ENCODE data around the gene HNRNPA2B1. TPM values are rescaled to one million over a fixed set of nuclear protein-coding genes. Genes with fewer than 3 reads are reported as not detected.

HNRNPA2B1 gene
- total RNA-seq, 1 experiment from 2014 or later = 1,137 TPM

DNA sequence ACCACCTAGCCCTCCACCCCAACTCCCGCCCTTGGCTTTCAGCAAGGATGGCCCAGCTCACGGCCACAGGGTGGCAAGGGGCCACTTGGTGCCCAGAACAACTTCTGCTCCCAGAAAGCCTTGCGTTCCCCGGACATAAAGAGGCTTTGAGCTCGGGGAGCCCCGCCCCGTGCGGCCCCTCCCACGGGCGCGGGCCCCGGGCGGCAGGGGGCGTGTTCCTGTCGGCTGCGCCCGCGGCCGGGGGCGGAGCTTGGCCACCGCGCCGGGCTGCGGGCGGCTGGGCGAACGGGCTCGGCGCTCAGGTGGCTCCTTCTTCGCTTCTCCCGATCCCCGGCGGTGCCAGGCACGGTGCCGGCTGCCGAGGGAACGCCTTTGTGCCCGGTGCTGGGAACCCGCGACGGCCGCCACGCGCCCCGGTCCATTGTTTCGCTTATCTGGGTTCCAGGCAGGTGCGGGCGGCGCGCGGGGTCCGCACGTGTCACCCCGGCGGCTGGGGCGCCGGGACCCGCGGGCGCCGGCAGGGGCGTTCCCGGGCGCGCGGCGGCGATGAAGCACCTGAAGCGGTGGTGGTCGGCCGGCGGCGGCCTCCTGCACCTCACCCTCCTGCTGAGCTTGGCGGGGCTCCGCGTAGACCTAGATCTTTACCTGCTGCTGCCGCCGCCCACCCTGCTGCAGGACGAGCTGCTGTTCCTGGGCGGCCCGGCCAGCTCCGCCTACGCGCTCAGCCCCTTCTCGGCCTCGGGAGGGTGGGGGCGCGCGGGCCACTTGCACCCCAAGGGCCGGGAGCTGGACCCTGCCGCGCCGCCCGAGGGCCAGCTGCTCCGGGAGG is 48.4 kb downstream of the HNRNPA2B1 start, which contains the start of gene NFE2L3:
NFE2L3 (plus strand) TSS at position 246 of the 829 bp plus-strand sequence; CDS start at position 547, 301 bp downstream.
- H3K27ac Mint-ChIP-seq = peak within 1 kb of the TSS; percentile 97 to 100 (median 97); a peak in 6 of 7 replicates

More for the DNA sequence above, 48.4 kb downstream of the HNRNPA2B1 start, which contains the start of gene NFE2L3:
- Histone ChIP-seq H2BK15ac (ENCODE audit: low read depth, low read length) (no peak within 1 kb of the TSS), H3T11ph (ENCODE audit: low read length) (no peak within 1 kb of the TSS), H3K4ac (ENCODE audit: low read depth, low read length) (no peak within 1 kb of the TSS), H3K14ac (ENCODE audit: insufficient read depth, low read length) (peak within 1 kb of the TSS; percentile 83), H4K8ac (replicated peaks; ENCODE audit: insufficient read length, low read depth, low read length) (no peak within 1 kb of the TSS), H3K23ac (ENCODE audit: insufficient read length, low read depth, low read length) (no peak within 1 kb of the TSS), H2BK12ac (ENCODE audit: insufficient read length, low read depth, low read length) (no peak within 1 kb of the TSS), H4K5ac (ENCODE audit: insufficient read length, low read depth, low read length) (no peak within 1 kb of the TSS), H3K4me2 (ENCODE audit: insufficient read depth, insufficient read length, low read length) (peak within 1 kb of the TSS; percentile 59), H2BK20ac (ENCODE audit: low read depth, low read length, poor library complexity, severe bottlenecking) (no peak within 1 kb of the TSS), H3K56ac (ENCODE audit: insufficient read length, low read depth, low read length) (no peak within 1 kb of the TSS), H3K18ac (ENCODE audit: insufficient read length, low read depth, low read length) (peak within 1 kb of the TSS; percentile 89), H3K9me3 (ENCODE audit: control insufficient read depth, low read depth, low read length) (no peaks in the 10 kb centered on the region), H2AK5ac (ENCODE audit: insufficient read length, low read length) (no peak within 1 kb of the TSS), H3K79me2 (ENCODE audit: insufficient read depth, low read length) (peaks cover 33% of the 10 kb centered on the region), H3K9ac (ENCODE audit: extremely low read depth, insufficient read length, low read length) (peak within 1 kb of the TSS; percentile 88), H3K4me1 (ENCODE audit: insufficient read depth, low read length) (peaks cover 19% of the 10 kb centered on the region), H3K23me2 (ENCODE audit: insufficient read length, low read depth, low read length, poor library complexity, severe bottlenecking) (peaks cover 11% of the 10 kb centered on the region), H2BK120ac (ENCODE audit: low read depth, low read length, poor library complexity, severe bottlenecking) (no peak within 1 kb of the TSS), H3K27ac (ENCODE audit: insufficient read length, low read depth, low read length) (peak within 1 kb of the TSS; percentile 94), H4K20me1 (ENCODE audit: control insufficient read depth, insufficient read depth, insufficient read length) (no peaks in the 10 kb centered on the region), H3K27me3 (ENCODE audit: insufficient read depth, low read length) (no peaks in the 10 kb centered on the region), H4K91ac (ENCODE audit: insufficient read length, low read depth, low read length) (no peak within 1 kb of the TSS), H2AFZ (ENCODE audit: low read length) (no peak within 1 kb of the TSS), H3K79me1 (ENCODE audit: insufficient read depth, low read depth, low read length, poor library complexity, severe bottlenecking) (no peaks in the 10 kb centered on the region), H2BK5ac (ENCODE audit: insufficient read length, low read length) (no peak within 1 kb of the TSS)
- no CpG with 5 or more reads among the region's 95 CpGs for WGBS (ENCODE audit: extremely low coverage, insufficient read length, low lambda C conversion rate)
- DNase-seq = peak; percentile 87
- Mint-ChIP-seq H3K9me3 (peaks cover 9% of the 10 kb centered on the region in 2 experiments), H3K4me1 (peaks cover 56 to 62% of the 10 kb centered on the region in 2 experiments), H3K4me3 (peak within 1 kb of the TSS; percentile 93 to 100), H3K27me3 (ENCODE audit: low read depth) (peaks cover 20% of the 10 kb centered on the region), H3K36me3 (ENCODE audit: insufficient read depth in 1 of 3, low read depth in 3 of 3) (peaks cover 6 to 33% (median 9%) of the 10 kb centered on the region in 3 experiments; a peak in 6 of 7 replicates)
- TF ChIP-seq, protein P1, sequence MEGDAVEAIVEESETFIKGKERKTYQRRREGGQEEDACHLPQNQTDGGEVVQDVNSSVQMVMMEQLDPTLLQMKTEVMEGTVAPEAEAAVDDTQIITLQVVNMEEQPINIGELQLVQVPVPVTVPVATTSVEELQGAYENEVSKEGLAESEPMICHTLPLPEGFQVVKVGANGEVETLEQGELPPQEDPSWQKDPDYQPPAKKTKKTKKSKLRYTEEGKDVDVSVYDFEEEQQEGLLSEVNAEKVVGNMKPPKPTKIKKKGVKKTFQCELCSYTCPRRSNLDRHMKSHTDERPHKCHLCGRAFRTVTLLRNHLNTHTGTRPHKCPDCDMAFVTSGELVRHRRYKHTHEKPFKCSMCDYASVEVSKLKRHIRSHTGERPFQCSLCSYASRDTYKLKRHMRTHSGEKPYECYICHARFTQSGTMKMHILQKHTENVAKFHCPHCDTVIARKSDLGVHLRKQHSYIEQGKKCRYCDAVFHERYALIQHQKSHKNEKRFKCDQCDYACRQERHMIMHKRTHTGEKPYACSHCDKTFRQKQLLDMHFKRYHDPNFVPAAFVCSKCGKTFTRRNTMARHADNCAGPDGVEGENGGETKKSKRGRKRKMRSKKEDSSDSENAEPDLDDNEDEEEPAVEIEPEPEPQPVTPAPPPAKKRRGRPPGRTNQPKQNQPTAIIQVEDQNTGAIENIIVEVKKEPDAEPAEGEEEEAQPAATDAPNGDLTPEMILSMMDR (conservative IDR thresholded peaks at IDR 0.05) = peak; percentile 22; the same call in 1 of the 3 replicates
